ENCODE results near the gene MEGF8.
"Not testable (repeated sequence)": the region's sequence is repeated elsewhere in the genome, so short reads cannot be mapped to it uniquely, and the experiment has no call there.

MEGF8 gene

DNA sequence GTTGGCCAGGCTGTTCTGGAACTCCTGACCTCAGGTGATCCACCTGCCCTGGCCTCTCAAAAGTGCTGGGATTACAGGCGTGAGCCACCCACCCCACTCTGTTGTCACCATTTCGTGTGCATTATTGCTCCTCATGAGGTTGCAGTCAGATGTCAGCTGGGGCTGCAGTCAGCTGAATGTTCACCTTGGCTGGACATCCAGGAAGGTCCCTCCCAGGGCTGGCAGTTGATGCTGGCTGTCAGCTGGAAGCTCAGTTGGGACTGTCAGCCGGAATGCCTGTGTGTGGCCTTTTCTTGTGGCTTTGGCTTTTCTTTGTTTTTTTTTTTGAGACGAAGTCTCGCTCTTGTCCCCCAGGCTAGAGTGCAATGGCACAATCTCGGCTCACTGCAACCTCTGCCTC, 6.6 kb downstream of the MEGF8 start:
- no peak for DNase-seq

DNA sequence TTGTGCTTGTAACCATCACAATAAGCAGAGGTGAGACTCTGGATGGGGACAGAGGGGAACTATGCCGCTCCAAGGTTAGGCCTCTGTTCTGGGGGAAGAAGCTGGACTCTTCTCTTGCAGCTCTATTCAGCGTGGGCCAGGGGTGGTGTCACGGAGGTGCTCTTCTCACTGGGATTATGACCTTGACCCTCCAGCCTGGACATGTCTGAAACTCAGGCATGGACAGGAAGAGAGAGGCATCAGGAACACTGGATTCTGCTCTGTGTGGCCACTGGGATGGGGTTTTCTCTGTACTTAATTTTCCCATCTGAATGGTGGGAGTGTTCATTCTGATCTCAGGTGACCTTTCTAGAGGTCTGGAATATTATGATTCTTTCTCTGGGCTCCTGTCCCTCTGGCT, 7.6 kb downstream of the MEGF8 start:
- DNase-seq, result no peak

DNA sequence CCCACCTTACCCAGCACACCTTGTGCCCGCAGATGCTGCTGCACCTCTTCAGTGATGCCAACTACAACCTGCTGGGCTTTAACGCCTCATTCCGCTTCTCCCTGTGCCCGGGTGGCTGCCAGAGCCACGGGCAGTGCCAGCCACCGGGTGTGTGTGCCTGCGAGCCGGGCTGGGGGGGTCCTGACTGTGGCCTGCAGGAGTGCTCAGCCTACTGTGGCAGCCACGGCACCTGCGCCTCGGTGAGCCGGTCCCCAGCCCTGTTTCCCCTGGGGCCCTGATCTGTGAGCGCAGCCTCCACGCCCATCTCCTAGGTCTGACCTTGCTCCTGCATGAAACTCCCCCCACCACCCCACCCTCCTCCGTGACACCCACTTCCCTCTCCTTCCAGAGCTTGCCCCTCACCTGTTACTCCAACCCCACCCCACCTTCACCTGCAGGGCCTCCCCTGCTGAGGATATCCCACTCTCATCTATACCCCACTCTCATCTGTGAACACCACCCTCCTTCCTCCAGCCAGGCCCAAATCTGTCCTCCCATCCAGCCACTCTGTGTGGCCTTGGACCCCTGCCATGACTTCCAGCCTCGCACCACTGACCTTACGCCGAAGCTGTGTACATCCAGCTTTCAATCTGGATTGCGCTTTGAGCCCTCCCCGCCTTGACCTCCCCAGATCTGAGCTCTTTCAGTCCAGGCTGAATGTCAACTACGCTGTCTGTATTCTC, 8.7 kb downstream of the MEGF8 start:
- no peak for DNase-seq

DNA sequence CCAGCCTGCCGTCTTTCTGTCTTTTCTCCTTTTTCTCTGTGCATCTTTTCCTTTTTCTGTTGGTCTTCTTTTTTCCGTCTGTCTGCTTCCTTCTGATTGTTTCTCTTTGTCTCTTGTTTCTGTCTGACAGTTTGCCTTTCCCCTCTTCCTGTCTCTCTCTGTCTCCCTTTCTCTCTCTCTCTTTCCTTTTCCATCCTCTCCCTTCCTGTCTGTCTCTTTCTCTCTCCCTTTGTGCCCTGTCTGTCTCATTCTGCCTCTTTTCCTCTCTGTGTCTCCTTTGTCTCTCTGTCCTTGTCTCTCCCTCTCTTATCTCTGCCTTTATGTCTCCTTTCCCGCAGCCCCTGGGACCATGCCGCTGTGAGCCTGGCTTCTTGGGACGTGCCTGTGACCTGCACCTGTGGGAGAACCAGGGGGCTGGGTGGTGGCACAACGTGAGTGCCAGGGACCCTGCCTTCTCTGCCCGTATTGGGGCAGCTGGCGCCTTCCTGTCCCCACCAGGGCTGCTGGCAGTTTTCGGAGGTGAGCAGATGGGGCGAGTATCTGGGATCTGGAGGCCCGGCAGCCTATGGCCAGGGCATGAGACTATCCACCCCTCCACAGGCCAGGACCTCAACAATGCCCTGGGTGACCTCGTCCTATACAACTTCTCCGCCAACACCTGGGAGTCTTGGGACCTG, 9.4 kb downstream of the MEGF8 start:
- no peak for DNase-seq

DNA sequence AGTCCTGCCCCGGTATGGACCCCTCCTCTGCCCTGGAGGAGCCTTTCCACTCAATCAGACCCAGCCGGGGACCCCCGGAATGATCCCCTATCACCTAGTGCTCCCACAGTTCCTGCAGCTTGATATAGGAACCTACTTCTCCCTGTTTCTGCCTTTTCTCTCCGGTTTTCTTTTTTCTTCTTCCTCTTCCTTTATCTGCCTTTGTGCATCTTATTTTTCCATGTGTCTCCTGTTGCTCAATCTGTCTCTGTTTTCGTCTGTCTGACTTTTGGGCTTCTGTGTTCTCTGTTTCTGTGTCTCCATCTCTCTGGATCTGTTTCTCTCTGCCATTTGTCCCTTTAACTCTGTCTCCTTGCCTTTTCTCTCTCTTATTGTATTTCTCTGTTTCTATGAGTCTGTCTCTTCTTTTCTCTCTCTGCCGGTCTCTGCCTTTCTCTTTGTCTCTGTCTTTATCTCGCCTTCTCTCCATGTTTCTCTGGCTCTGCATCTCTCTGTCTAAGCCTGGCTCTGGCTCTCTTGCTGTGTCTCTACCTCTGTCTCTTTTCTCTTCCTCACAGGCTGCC, 10.0 kb downstream of the MEGF8 start:
- no peak for DNase-seq

DNA sequence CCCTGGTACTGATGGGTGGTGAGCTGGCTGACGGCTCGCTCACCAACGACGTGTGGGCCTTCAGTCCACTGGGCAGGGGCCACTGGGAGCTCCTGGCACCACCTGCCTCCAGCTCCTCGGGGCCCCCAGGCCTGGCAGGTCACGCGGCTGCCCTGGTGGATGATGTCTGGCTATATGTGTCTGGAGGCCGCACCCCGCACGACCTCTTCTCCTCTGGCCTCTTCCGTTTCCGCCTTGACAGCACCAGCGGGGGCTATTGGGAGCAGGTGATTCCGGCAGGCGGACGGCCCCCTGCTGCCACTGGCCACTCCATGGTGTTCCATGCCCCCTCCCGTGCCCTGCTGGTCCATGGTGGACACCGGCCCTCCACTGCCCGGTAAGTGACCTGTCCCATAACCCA, 10.5 kb downstream of the MEGF8 start:
- DNase-seq, result no peak

DNA sequence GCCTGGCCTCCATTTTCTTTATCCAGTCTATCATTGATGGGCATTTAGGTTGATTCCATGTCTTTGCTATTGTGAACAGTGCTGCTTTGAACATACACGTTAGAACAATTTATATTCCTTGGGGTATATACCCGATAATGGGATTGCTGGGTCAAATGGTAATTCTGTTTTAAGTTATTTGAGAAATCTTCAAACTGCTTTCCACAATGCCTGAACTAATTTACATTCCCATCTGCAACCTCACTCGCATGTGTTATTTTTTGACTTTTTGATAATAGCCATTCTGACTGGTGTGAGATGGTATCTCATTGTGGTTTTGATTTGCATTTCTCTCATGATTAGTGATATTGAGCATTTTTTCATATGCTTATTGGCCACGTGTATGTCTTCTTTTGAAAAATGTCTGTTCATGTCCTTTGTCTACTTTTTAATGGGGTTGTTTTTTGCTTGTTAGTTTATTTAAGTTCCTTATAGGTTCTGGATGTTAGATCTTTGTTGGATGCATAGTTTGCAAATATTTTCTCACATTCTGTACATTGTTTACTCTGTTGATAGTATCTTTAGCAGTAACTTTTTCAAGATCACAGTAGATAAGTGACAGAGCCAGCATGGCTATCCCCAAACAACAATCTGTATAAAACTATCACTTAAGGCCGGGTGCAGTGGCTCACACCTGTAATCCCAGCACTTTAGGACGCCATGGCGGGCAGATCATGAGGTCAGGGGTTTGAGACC, 13.9 kb downstream of the MEGF8 start:
- DNase-seq, result not testable (repeated sequence)

DNA sequence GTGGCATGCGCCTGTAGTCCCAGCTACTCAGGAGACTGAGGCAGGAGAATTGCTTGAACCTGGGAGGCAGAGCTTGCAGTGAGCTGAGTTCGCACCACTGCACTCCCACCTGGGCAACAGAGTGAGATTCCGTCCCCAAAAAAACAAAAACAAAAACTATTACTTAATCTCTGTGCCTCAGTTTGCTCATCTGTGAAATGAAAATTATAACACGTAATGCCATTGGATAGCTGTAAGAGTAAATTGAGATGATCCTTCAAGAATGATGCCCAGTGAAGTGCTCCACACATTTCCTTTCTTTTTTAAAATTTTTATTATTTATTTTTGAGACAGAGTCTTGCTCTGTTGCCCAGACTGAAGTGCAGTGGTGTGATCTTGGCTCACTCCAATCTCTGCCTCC, 14.5 kb downstream of the MEGF8 start:
- DNase-seq, result not testable (repeated sequence)

DNA sequence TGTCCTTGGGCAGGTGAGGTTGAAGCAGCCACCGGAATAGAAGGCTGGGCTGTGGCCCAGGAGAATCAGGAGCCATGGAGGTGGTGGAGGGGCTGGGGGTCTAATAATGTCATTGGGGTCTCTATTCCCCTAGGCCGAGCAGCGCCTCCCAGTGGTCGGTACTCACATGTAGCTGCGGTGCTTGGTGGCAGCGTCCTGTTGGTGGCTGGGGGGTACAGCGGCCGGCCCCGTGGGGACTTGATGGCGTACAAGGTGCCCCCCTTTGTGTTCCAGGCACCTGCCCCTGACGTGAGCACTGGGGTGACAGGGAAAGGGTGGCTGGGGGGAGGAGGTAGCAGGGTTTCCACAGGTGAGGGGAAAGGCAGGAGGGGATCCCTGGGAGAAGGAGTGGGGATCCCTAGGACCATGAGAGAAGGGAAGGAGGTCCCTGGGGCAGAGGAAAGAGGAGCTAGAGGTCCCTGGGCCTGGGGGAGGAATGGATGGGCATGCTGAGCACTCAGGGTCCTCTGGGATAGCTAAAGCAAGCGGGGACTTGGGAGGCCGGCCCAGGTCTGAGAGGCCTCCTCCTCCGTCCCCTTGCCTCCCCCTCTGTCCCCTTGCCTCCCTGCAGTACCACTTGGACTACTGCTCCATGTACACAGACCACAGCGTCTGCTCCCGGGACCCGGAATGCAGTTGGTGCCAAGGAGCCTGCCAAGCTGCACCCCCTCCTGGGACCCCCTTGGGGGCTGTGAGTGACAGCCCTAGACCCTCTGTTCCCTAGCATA, 18.1 kb downstream of the MEGF8 start:
- DNase-seq, result no peak

DNA sequence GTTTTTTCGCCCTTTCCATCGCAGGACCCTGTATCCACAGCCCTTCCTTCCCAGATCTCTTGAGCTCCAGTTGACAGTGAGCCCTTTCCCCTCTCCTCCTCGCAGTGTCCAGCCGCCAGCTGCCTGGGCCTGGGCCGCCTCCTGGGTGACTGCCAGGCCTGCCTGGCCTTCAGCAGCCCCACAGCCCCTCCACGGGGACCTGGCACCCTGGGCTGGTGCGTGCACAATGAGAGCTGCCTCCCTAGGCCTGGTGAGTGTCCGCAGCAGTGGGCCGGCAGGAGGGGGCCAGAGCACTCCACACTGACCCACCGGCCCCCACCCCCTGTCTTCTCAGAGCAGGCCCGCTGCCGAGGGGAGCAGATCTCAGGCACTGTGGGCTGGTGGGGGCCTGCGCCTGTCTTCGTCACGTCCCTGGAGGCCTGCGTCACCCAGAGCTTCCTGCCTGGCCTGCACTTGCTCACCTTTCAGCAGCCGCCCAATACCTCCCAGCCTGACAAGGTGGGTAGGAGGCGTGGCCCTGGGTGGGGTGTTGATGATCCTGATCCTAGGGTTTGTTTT, 19.0 kb downstream of the MEGF8 start:
- DNase-seq, result no peak

DNA sequence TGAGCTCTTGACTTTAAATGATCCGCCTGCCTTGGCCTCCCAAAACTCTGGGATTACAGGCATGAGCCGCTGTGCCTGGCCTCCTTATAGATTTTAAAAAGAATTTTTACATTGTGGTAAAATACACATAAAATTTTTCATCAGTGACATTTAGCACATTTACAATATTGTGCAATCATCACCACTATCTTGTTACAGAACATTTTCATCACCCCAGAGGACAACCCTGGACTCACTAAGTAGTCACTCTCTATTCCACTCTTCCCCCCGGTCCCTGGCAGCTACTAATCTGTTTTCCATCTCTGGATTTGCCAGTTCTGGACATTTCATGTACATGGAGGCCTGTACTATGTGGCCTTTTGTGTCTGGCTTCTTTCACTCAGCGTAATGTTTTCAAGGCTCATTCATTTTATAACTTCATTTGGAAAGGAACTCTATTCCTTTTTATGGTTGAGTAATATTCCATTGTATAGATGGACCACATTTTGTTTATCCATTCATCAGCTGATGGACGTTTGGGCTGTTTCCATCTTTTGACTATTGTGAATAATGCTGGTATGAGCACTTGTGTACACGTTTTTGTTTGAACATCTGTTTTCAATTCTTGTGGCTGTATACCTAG, 19.9 kb downstream of the MEGF8 start:
- DNase-seq, result no peak

DNA sequence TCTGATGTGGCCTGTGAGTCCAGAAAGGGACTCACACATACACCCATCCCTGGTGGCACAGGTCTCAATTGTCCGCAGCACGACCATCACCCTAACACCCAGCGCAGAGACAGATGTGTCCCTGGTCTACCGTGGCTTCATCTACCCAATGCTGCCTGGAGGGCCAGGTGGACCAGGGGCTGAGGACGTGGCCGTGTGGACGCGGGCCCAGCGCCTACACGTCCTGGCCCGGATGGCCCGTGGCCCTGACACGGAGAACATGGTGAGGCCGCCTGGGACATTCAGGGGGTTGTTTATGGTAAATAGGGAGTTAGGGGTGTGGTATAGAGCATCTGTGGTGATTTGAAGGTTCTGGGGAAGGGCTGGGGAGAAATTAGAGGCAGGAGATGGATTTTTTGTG, 22.8 kb downstream of the MEGF8 start:
- DNase-seq, result no peak

DNA sequence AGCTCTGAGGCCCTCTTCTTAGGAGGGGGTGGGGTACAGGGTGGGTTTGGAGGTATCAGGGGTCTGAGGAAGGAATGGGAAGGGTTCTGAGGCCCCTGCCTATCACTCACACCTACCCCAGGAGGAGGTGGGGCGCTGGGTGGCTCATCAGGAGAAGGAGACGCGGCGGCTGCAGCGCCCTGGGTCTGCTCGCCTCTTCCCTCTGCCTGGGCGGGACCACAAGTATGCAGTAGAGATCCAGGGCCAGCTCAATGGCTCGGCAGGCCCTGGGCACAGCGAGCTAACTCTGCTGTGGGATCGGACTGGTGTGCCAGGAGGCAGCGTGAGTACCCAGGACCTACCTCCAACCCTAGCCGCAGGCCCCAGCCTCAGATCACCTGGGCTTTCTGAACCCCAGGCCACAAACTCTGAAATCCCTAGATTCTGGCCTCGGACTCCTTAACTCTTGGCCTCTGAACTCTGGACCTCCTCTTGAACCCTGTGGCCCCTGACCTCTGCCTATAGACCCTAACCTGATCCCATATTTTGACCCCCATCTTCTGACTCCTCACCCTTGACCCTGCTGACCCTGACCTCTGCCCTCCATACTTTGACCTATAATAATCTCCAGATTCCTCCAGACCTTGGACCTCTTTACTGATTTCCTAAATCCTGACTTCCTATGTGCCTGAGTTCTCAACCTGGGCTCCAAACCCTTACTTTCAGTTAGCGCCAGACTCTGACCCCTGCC, 24.1 kb downstream of the MEGF8 start:
- no peak for DNase-seq

DNA sequence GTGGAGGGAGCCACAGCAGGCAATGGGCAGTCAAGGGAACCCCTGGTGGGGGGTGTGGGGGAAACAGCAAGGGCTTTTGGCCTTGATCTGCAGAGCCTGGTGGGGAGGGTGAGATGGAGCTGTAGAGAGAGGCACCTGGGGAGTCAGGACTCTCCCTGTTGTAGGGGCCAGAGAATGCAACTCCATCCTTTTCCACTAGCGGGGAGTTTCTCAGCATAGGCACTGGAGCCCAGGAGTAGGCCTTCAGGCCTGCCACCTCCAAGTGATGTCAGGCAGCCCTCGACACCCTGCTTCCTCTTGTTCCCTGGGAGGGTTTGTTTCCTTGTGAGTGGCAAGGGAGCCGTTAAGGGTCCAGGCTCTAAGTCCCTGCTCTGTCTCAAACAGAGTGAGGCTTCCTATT, 25.0 kb downstream of the MEGF8 start:
- DNase-seq, result no peak

DNA sequence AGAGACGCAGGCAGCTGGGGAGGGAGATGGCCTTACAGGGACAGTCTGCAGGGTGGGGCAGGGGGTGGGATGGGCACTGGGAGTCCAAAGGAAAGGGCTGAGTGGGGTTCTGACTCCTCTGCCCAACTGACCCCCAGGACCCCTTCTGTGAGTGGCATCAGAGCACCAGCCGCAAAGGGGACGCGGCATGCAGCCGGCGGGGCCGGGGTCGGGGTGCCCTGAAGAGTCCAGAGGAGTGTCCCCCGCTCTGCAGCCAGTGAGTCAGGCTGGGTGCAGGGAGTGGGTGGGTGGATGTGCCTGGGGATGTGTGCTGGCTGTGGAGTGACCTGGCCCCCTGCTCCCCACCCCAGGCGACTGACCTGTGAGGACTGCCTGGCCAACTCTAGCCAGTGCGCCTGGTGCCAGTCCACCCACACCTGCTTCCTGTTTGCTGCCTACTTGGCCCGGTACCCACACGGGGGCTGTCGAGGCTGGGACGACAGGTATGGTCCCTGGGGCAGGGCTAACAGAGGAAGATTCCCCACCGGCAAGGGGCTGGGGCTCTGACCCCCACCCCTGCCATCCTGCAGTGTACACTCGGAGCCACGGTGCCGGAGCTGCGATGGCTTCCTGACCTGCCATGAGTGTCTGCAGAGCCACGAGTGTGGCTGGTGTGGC, 25.8 kb downstream of the MEGF8 start:
- DNase-seq, result no peak

DNA sequence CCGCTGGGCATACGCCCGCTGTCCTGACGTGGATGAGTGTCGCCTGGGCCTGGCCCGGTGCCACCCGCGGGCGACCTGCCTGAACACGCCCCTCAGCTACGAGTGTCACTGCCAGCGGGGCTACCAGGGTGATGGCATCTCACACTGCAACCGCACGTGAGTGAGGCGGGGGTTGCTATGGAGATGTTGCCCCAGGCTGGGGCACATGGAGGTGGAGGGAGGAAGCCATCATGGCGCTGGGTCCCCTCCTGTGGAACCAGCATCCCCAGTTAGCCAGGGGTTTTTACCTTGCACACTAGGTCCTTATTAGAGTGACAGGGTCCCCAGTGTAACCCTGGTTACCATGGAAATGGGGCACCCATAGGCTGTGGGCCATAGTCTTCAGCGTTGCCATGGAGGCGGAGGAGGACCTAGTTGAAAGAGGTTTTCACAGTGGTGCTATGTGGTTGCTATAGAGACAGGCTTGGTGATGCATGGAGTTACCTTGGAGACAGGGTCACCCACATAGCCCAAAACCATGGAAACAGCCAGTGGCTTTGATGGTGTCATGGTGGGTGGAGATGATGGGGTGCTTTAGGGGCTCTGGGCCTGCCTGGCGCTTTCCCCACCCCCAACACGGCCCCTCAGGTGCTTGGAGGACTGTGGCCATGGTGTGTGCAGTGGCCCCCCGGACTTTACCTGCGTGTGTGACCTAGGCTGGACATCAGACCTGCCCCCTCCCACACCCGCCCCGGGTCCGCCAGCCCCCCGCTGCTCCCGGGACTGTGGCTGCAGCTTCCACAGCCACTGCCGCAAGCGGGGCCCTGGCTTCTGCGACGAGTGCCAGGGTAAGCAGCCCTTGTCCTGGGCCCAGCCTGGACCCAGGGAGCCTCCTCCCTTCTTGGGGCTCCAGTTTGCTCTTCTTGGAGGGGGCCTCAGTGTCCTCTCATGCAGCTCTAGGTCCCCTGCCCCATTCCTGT, 27.1 kb downstream of the MEGF8 start:
- DNase-seq, result peak; percentile 76

DNA sequence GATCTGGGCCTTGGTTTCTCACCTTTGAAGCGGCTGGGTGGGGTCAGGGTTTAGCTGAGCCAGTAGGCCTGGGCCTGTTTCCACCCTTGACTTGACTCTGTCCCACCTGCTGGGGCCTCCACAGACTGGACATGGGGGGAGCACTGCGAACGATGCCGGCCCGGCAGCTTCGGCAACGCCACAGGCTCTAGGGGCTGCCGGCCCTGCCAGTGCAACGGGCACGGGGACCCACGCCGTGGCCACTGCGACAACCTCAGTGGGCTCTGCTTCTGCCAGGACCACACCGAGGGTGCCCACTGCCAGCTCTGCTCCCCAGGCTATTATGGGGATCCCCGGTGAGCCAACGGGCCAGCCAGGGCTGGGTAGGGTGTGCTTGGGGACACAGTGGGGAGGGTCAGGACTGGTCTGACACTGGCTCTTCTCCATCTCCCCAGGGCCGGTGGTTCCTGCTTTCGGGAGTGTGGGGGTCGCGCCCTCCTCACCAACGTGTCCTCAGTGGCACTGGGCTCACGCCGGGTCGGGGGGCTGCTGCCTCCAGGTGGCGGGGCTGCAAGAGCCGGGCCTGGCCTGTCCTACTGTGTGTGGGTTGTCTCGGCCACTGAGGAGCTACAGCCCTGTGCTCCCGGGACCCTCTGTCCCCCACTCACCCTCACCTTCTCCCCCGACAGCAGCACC, 28.0 kb downstream of the MEGF8 start:
- no peak for DNase-seq

DNA sequence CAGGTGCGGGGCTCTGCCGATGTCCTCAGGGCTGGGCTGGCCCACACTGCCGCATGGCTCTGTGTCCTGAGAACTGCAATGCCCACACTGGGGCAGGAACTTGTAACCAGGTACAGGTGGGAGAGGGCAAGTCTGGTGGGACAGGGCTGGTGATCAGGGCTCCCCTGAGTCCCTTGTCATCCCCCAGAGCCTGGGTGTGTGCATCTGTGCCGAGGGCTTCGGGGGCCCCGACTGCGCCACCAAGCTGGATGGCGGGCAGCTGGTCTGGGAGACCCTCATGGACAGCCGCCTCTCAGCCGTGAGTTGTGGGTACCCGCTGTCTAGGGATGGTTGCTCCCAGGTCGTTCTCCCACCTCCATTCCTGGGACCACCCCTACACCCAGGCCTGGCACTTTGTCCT, 30.5 kb downstream of the MEGF8 start:
- DNase-seq, result no peak

DNA sequence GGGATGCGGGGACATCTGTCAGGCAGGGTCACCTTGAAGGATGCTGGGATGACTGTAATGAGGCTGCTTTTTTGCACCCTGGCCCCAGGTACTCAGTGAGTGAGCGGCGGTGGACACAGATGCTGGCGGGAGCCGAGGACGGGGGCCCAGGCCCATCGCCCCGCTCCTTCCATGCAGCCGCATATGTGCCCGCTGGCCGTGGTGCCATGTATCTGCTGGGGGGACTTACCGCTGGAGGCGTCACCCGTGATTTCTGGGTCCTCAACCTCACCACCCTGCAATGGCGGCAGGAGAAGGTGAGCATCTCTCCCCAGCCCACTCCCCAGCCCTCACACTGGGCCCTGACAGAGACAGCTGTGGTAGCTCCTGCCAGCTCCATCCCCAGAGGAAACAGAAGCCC, 31.3 kb downstream of the MEGF8 start:
- DNase-seq, result no peak

All from NCI-H748 treated with DMSO at 0.1 percent for 48 hours (cell line).